IMR-90 (cell line): ENCODE measurements around the gene KLHL17. TPM values are rescaled to one million over a fixed set of nuclear protein-coding genes. Genes with fewer than 3 reads are reported as not detected.

Source experiments
- ATAC-seq: fragments of 200-7000 bp; cut with Tn5 transposase; 2 replicates; pipeline ENCODE4 v1.9.1; 2020; ENCODE audit warnings: low read depth, mild to moderate bottlenecking, moderate library complexity
- BruUV-seq: library from RNA; stranded (reverse); fragments of 400-500 nt; replicated peaks from 2 replicates; lab custom pipeline; 2021; lab: Mats Ljungman, UMichigan
- CTCF ChIA-PET: fragments of 300-600 bp; formaldehyde crosslinking; extraction: SDS; loops from one replicate; lab custom pipeline; 2021; ENCODE audit warnings: antibody characterized with exemption; lab: Yijun Ruan, JAX
- POLR2A ChIA-PET: fragments of 300-600 bp; sonication (Branson Sonifier 250); formaldehyde crosslinking; loops from one replicate; lab custom pipeline; 2022; ENCODE audit warnings: antibody characterized with exemption; ENCODE audit not compliant: unreplicated experiment; lab: Charles Lee
- DNase-seq: peaks from one replicate; pipeline ENCODE4 v3.0.0; 2013
- H2AFZ ChIP-seq: replicated peaks from 2 replicates; pipeline ENCODE3; 2013; ENCODE audit warnings: low read length, mild to moderate bottlenecking; ENCODE audit not compliant: poor library complexity
- H2AK5ac ChIP-seq: 2 replicates; pipeline ENCODE4 v1.6.1; 2013; ENCODE audit warnings: low read depth, low read length, inconsistent platforms
- H2AK9ac ChIP-seq: replicated peaks from 2 replicates; pipeline ENCODE3; 2013; ENCODE audit warnings: mild to moderate bottlenecking, low read depth, low read length, moderate library complexity; ENCODE audit not compliant: poor library complexity
- H2BK120ac ChIP-seq: 2 replicates; pipeline ENCODE4 v1.6.1; 2013; ENCODE audit warnings: low read depth, low read length, inconsistent platforms
- H2BK15ac ChIP-seq: 3 replicates; pipeline ENCODE4 v1.6.1; 2013; ENCODE audit warnings: low read depth, low read length, inconsistent platforms
- H2BK20ac ChIP-seq: 2 replicates; pipeline ENCODE4 v1.6.1; 2013; ENCODE audit warnings: low read depth, mild to moderate bottlenecking, inconsistent platforms, low read length, moderate library complexity
- H2BK5ac ChIP-seq: 2 replicates; pipeline ENCODE4 v1.6.1; 2013; ENCODE audit warnings: mild to moderate bottlenecking, low read depth, low read length, inconsistent platforms; ENCODE audit not compliant: poor library complexity, severe bottlenecking
- H3K14ac ChIP-seq: replicated peaks from 2 replicates; pipeline ENCODE4 v1.6.1; 2013; ENCODE audit warnings: low read depth, low read length, inconsistent platforms
- H3K18ac ChIP-seq: 2 replicates; pipeline ENCODE4 v1.6.1; 2013; ENCODE audit warnings: low read depth, low read length, control low read depth
- H3K23ac ChIP-seq: 2 replicates; pipeline ENCODE4 v1.6.1; 2013; ENCODE audit warnings: low read depth, low read length, inconsistent platforms
- H3K27ac ChIP-seq: 2 replicates; pipeline ENCODE4 v1.5.1; 2013; ENCODE audit warnings: mild to moderate bottlenecking, control low read depth, low read length; ENCODE audit not compliant: insufficient read depth
- H3K27me3 ChIP-seq: 2 replicates; pipeline ENCODE4 v1.6.1; 2013; ENCODE audit warnings: low read length; ENCODE audit not compliant: control insufficient read depth, insufficient read depth
- H3K36me3 ChIP-seq: 2 replicates; pipeline ENCODE4 v1.6.1; 2013; ENCODE audit warnings: low read length, mixed read lengths; ENCODE audit not compliant: control insufficient read depth, insufficient read depth
- H3K4ac ChIP-seq: 2 replicates; pipeline ENCODE4 v1.6.1; 2013; ENCODE audit warnings: low read depth, low read length, inconsistent platforms
- H3K4me1 ChIP-seq: 2 replicates; pipeline ENCODE4 v1.6.1; 2013; ENCODE audit warnings: low read length, mixed read lengths; ENCODE audit not compliant: control insufficient read depth, insufficient read depth
- H3K4me2 ChIP-seq: 2 replicates; pipeline ENCODE4 v1.6.1; 2013; ENCODE audit warnings: low read depth, mild to moderate bottlenecking, control low read depth, low read length, moderate library complexity
- H3K4me3 ChIP-seq: 2 replicates; pipeline ENCODE4 v1.5.1; 2013; ENCODE audit warnings: low read depth, mild to moderate bottlenecking, control low read depth, low read length, moderate library complexity; ENCODE audit not compliant: insufficient read depth
- H3K56ac ChIP-seq: 2 replicates; pipeline ENCODE4 v1.6.1; 2013; ENCODE audit warnings: low read length, inconsistent platforms; ENCODE audit not compliant: insufficient read depth; ENCODE audit errors: extremely low read depth
- H3K79me1 ChIP-seq, 2 experiments: 2 replicates each; pipeline ENCODE4 v1.6.1; 2013; ENCODE audit warnings: low read length in 2 of 2, inconsistent platforms in 1 of 2, low read depth in 1 of 2
- H3K9ac ChIP-seq: 2 replicates; pipeline ENCODE4 v1.6.1; 2013; ENCODE audit warnings: low read depth, low read length, control low read depth
- H3K9me1 ChIP-seq: 2 replicates; pipeline ENCODE4 v1.6.1; 2013; ENCODE audit warnings: low read length, inconsistent platforms; ENCODE audit not compliant: insufficient read depth
- H3K9me3 ChIP-seq: 2 replicates; pipeline ENCODE4 v1.6.1; 2013; ENCODE audit warnings: low read length; ENCODE audit not compliant: control insufficient read depth, insufficient read depth
- H4K20me1 ChIP-seq: 2 replicates; pipeline ENCODE4 v1.6.1; 2013; ENCODE audit warnings: low read length, inconsistent platforms; ENCODE audit not compliant: insufficient read depth
- H4K5ac ChIP-seq: 2 replicates; pipeline ENCODE4 v1.6.1; 2013; ENCODE audit warnings: mild to moderate bottlenecking, low read depth, low read length, control low read depth
- H4K8ac ChIP-seq, 2 experiments: 2 replicates each; pipeline ENCODE4 v1.6.1; 2013; ENCODE audit warnings: low read depth in 2 of 2, low read length in 2 of 2, control low read depth in 1 of 2, inconsistent platforms in 1 of 2
- H4K91ac ChIP-seq: 2 replicates; pipeline ENCODE4 v1.6.1; 2013; ENCODE audit warnings: low read depth, low read length, inconsistent platforms; ENCODE audit not compliant: insufficient read depth
- CHD1 ChIP-seq: IDR thresholded peaks from 2 replicates; pipeline ENCODE4 v1.6.1; 2012; ENCODE audit warnings: low read depth, low read length, improper control_type of control experiment
- CTCF ChIP-seq: conservative IDR thresholded peaks from 2 replicates; pipeline ENCODE4 v1.5.1; 2012; ENCODE audit warnings: mild to moderate bottlenecking, low read depth, low read length, improper control_type of control experiment
- ELK1 ChIP-seq: fragments of 150-350 bp; IDR thresholded peaks from 2 replicates; pipeline ENCODE4 v1.6.1; 2016; ENCODE audit warnings: low read depth, mild to moderate bottlenecking, low read length, moderate library complexity, borderline replicate concordance
- FOS ChIP-seq: fragments of 150-350 bp; IDR thresholded peaks from 2 replicates; pipeline ENCODE4 v1.6.1; 2016; ENCODE audit warnings: low read depth, low read length
- MAFK ChIP-seq: IDR thresholded peaks from 2 replicates; pipeline ENCODE4 v1.6.1; 2012; ENCODE audit warnings: low read depth, low read length, improper control_type of control experiment
- MAZ ChIP-seq: IDR thresholded peaks from 2 replicates; pipeline ENCODE4 v1.6.1; 2012; ENCODE audit warnings: low read depth, mild to moderate bottlenecking, low read length, improper control_type of control experiment, moderate library complexity, borderline replicate concordance
- MXI1 ChIP-seq: IDR thresholded peaks from 2 replicates; pipeline ENCODE4 v1.6.1; 2012; ENCODE audit warnings: low read depth, mild to moderate bottlenecking, low read length, moderate library complexity, borderline replicate concordance
- NFE2L2 ChIP-seq: fragments of 150-350 bp; IDR thresholded peaks from 2 replicates; pipeline ENCODE4 v1.6.1; 2016; ENCODE audit warnings: low read depth, mild to moderate bottlenecking, low read length
- RAD21 ChIP-seq: IDR thresholded peaks from 2 replicates; pipeline ENCODE4 v1.6.1; 2012; ENCODE audit warnings: low read length, improper control_type of control experiment
- RCOR1 ChIP-seq: IDR thresholded peaks from 2 replicates; pipeline ENCODE4 v1.6.1; 2012; ENCODE audit warnings: mild to moderate bottlenecking, low read length, improper control_type of control experiment; ENCODE audit not compliant: insufficient replicate concordance
- RFX5 ChIP-seq: IDR thresholded peaks from 2 replicates; pipeline ENCODE4 v1.8.0; 2012; ENCODE audit warnings: low read depth, mild to moderate bottlenecking, low read length, moderate library complexity
- SMC3 ChIP-seq: fragments of 150-350 bp; IDR thresholded peaks from 2 replicates; pipeline ENCODE4 v1.6.1; 2016; ENCODE audit warnings: low read depth, mild to moderate bottlenecking, antibody characterized with exemption, low read length, moderate library complexity
- USF2 ChIP-seq: fragments of 150-350 bp; IDR thresholded peaks from 2 replicates; pipeline ENCODE4 v1.6.1; 2017; ENCODE audit warnings: mild to moderate bottlenecking, antibody characterized with exemption, low read length, low read depth
- WGBS, 2 experiments: methylation state at CpG; one replicate each; pipeline versions ENCODE4 v1.1.5 to v1.1.7; 2013; ENCODE audit warnings: missing lambda C conversion rate in 2 of 2; ENCODE audit not compliant: insufficient read length in 1 of 2; ENCODE audit errors: extremely low coverage in 2 of 2; 5-methylcytosine and 5-hydroxymethylcytosine counted together
- dilution Hi-C: fragments of 300-500 bp; cut with HindIII; formaldehyde crosslinking; loops from one replicate; pipeline ENCODE4 v1.14.3; 2018; ENCODE audit warnings: low sequenced_read_pairs; ENCODE audit not compliant: unreplicated experiment
- in situ Hi-C: fragments of 300-500 bp; cut with MboI; formaldehyde crosslinking; loops from 3 replicates; pipeline ENCODE4 v1.14.3; 2019; ENCODE audit warnings: low sequenced_read_pairs, inconsistent platforms, mixed read lengths
- intact Hi-C: fragments of 100-400 bp; cut with micrococcal nuclease; formaldehyde crosslinking; loops from 2 replicates; pipeline ENCODE4 v1.10.0; 2022
- polyA plus RNA-seq, 3 experiments: library from polyadenylated mRNA; depleted of rRNA; stranded (reverse); fragments of >200 nt; gene quantifications; 2 replicates each; pipeline ENCODE4 v1.2.3, GENCODE V29; 2012; ENCODE audit warnings: low replicate concordance in 1 of 3
- total RNA-seq: library from RNA; depleted of rRNA; stranded (reverse); fragments of >200 nt; gene quantifications from 2 replicates; pipeline ENCODE4 v1.2.3, GENCODE V29; 2012

The KLHL17 gene
- total and polyA plus RNA-seq, 2 of the 4 experiments (the other 2 are of a cell fraction), result 3.4 to 41.0 TPM

DNA sequence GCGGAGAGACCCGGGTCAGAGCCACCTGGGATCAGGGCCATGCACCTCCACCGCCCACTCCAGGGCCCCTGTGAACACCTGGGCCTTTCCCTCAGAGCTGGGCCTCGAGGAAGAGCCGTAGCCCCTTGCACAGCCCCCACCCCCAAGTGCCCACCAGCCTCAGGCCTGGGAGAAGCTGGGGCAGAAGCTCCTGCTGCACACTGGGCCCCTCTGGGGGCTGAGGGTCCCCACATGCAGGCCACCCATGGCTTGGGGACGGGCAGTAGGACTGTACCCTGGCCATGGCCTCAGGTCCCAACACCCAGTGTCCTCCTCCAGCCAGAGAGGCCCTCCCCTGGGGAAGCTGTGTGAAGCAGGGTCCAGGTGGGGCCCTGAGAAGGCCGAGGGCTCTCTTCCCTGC is 7.8 kb upstream of the KLHL17 start:
- H3K23ac ChIP-seq, result no peak overlapping the region
- H3K9me1 ChIP-seq, result peaks cover 9% of the 10 kb centered on the region
- H3K4ac ChIP-seq, result no peak overlapping the region
- in situ Hi-C loops (no loop called here), dilution Hi-C loops (no loop called here), intact Hi-C loops (no loop called here)
- H3K27me3 ChIP-seq, result no peaks in the 10 kb centered on the region
- no peak overlapping the region for H3K14ac ChIP-seq
- WGBS, 2 experiments, result 100% methylated on average over 1 of the region's 7 CpGs; no CpG with 5 or more reads in 1 of the 2 experiments
- no peak overlapping the region for H2AFZ ChIP-seq
- POLR2A ChIA-PET, result interaction anchor here (0.6 kb wide), 1 partner anchor 13 kb away, joined by 3 read pairs; no protein-coding TSS in a partner anchor
- ATAC-seq (no peak), DNase-seq (no peak)
- H3K4me3 ChIP-seq, result no peak overlapping the region
- peaks cover 22% of the 10 kb centered on the region for H4K20me1 ChIP-seq
- H3K18ac ChIP-seq, result no peak overlapping the region
- H2AK5ac ChIP-seq, result no peak overlapping the region
- no peak overlapping the region for H4K5ac ChIP-seq
- no peak overlapping the region for H3K27ac ChIP-seq
- H2BK120ac ChIP-seq, result no peak overlapping the region
- no peak overlapping the region for H4K91ac ChIP-seq
- peaks cover 13 to 42% of the 10 kb centered on the region in 2 experiments for H3K79me1 ChIP-seq
- no peak overlapping the region for H2AK9ac ChIP-seq
- peaks cover under 1% of the 10 kb centered on the region; the same call in 1 of the 2 replicates for H3K4me1 ChIP-seq
- H2BK5ac ChIP-seq, result no peak overlapping the region
- H3K9ac ChIP-seq, result no peak overlapping the region
- no peak overlapping the region for H2BK15ac ChIP-seq
- CTCF ChIA-PET, result no interaction called here
- no peak overlapping the region for H2BK20ac ChIP-seq
- H3K9me3 ChIP-seq, result no peaks in the 10 kb centered on the region
- no peak overlapping the region for H4K8ac ChIP-seq
- H3K4me2 ChIP-seq, result no peak overlapping the region
- H3K56ac ChIP-seq, result no peak overlapping the region
- no TSS peak for BruUV-seq
- TF ChIP-seq NFE2L2 (no peak), MAZ (no peak), ELK1 (no peak), RFX5 (no peak), FOS (no peak), CTCF (no peak), RAD21 (no peak), USF2 (no peak), MXI1 (no peak), CHD1 (no peak), MAFK (no peak), RCOR1 (no peak), SMC3 (no peak)
- peaks cover 81% of the 10 kb centered on the region for H3K36me3 ChIP-seq
